Astrocyte (in vitro differentiated cells and primary cell): Measurements from ENCODE around the gene DENND1B.
"Not testable (repeated sequence)": the region's sequence is repeated elsewhere in the genome, so short reads cannot be mapped to it uniquely, and the experiment has no call there.

Experiments
- EZH2 ChIP-seq: IDR thresholded peaks from 2 replicates; pipeline ENCODE4 v1.6.1; 2012; ENCODE audit warnings: mild to moderate bottlenecking, low read length, inconsistent platforms; ENCODE audit not compliant: insufficient read depth
- TF ChIP-seq, protein P1 (sequence below): IDR thresholded peaks from 2 replicates; pipeline ENCODE4 v1.5.1; 2011; ENCODE audit warnings: low read depth, mild to moderate bottlenecking, inconsistent platforms, low read length, moderate library complexity; ENCODE audit not compliant: insufficient read depth

DNA sequence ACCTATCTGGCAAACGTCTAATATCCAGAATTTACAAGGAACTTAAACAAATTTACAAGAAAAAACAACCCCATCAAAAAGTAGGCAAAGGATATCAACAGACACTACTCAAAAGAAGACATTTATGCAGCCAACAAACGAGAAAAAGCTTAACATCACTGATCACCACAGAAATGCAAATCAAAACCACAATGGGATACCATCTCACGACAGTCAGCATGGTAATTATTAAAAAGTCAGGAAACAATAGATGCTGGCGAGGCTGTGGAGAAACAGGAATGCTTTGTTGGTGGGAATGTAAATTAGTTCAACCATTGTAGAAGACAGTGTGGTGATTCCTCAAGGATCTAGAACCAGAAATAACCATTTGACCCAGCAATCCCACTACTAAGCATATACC, 74.6 kb downstream of the DENND1B start:
- TF ChIP-seq, protein P1, sequence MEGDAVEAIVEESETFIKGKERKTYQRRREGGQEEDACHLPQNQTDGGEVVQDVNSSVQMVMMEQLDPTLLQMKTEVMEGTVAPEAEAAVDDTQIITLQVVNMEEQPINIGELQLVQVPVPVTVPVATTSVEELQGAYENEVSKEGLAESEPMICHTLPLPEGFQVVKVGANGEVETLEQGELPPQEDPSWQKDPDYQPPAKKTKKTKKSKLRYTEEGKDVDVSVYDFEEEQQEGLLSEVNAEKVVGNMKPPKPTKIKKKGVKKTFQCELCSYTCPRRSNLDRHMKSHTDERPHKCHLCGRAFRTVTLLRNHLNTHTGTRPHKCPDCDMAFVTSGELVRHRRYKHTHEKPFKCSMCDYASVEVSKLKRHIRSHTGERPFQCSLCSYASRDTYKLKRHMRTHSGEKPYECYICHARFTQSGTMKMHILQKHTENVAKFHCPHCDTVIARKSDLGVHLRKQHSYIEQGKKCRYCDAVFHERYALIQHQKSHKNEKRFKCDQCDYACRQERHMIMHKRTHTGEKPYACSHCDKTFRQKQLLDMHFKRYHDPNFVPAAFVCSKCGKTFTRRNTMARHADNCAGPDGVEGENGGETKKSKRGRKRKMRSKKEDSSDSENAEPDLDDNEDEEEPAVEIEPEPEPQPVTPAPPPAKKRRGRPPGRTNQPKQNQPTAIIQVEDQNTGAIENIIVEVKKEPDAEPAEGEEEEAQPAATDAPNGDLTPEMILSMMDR, result not testable (repeated sequence)
- TF ChIP-seq EZH2, result not testable (repeated sequence)
